HG03025 (cell line): ENCODE results near the gene CCDC27.

ENCODE experiments used
- ATAC-seq: cut with Tn5 transposase; IDR thresholded peaks from one replicate; pipeline ENCODE4 v1.9.1; 2021; ENCODE audit warnings: mild to moderate bottlenecking, moderate library complexity; ENCODE audit not compliant: unreplicated experiment, low FRiP score

Gene CCDC27

DNA sequence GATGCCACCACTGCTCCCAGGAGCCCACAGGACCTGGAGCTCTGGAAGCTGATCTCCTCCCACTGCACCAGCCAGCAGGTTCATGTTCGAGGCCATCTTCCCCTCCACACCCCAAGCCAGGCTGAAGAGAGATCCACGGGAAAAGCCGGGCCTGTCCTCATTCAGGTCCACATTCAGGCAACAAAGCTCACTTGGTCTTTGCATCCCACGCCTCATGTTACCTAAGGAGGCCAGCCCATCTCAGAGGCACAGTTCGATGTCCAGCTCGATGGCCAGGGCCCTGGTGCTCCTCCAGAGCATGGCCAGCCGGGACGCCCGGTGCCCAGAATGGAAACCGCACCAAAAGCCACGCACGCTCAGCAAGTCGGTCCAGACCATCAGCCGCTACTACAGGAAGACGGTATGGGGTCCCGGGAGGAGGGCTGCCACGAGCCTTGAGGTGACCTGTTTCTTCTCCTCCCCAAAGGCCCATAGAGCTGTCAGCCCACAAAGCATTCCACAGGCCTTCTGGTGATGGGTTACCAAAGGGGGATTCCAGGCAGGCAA, at the start of gene CCDC27:
Gene CCDC27 (plus strand): TSS at position 51 of the 546 bp plus-strand sequence. CDS start 32 bp downstream, at position 83.
- no peak for ATAC-seq

DNA sequence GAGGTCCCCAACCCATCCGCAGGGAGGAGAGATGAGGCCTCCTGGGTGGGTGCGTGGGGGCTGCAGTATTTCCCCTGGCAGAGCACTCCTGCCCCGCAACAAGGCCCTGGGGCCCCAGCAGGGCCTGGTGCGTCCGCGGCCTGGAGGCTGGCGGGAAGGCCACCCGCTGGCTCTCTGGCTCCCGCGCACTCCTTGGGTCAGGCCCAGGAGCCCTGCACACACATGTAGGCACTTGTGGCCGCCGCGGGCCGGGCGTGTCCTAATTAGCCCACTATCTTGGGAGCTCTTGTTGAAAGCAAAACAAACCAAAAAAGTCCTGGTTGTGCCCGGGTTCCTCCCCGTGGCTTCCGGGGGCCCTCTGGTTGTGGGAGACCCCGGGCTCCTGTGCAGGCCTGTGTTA, 49.7 kb upstream of the CCDC27 start:
- ATAC-seq: no peak

DNA sequence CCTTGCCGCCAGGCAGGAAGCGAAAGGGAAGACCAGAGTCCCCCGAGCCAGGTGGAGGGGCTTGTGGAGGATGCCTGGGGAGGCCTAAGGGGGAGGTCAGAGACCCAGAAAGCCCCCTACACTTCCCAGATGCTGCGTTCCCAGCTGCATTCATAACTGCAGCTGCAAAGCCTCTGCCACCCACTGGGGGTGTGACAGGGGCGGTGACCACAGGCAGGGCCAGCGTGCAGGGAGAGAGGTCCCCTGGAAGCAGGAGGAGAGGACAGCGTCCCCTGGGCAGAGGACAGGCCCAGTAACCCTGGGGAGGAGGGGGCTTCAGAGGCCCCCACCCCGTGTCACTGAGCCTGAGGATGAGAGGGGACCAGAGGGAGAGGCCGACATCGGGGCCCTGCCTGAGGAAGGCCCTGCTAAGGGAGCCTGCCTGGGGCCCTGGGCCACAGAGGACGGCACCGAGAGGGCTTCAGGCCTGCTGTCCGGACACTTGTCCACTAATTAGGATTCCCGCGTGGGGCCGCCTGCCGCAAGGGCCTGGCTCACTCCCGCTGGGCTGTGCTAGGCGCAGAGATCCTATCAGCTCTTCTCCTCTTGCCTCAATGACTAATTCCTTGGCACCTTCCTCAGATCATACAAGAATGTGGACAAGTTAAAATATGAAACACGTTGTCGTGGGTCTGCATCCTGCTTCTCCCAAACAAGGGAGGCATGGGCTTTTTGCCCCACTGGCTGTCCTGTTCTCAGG, 49.1 kb upstream of the CCDC27 start:
- no peak for ATAC-seq

DNA sequence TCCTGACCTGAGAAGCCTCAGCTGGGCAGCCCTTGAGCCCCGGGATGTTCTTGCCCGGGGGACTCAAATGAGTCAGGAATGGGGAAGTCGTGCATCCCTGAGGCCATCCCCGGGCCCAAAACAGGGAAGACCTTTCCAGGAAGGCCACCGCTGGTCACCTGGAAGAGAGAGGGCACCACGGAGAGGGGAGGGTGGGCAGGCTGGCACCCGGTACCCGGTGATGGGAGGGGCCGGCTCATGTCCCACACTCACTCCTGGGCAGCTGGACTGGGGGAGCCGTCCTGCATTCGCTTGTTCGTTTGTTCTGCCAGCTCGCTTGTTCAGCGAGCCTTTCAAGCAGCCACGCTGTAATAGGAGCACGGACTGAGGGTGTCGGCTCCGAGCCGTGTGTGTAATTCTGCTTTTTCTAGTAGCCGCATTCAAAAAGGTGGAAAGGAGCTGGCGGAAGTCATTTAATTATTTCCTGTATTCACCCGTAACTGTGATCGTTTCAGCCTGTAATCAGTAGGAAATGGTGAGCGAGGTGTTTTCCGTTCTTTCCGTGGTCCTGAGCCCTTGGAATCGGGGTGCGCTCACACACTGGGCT, 48.4 kb upstream of the CCDC27 start:
- ATAC-seq: no peak

DNA sequence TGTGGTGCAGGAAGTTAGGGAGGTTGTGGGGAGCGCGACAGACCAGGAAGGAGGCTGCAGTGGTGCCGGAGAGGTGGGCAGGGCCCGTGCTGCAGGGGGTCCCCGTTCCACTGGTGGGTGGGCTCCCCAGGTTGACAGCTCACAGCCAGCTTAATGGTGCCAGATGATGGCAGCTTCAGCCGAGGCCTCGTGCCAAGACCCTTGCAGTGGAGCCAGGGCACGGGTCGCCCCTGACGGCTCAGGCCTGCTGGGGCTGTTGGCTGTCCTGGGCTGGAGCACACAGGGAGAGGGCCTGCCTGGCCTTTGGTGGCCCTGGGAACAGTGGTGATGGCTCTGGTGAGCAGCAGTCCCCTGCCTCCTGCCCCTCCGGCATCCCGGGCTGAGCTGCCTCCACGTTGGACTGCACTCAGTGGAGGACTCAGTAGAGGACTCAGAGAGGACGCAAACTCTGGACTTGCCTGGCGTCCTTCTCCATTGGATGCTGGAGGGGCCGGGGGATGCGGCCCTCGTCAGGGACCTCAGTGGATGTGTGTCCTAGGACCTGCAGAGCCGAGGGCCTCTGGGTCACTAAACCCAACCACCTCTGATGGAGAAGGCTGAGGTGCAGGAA, 46.8 kb upstream of the CCDC27 start:
- no peak for ATAC-seq

DNA sequence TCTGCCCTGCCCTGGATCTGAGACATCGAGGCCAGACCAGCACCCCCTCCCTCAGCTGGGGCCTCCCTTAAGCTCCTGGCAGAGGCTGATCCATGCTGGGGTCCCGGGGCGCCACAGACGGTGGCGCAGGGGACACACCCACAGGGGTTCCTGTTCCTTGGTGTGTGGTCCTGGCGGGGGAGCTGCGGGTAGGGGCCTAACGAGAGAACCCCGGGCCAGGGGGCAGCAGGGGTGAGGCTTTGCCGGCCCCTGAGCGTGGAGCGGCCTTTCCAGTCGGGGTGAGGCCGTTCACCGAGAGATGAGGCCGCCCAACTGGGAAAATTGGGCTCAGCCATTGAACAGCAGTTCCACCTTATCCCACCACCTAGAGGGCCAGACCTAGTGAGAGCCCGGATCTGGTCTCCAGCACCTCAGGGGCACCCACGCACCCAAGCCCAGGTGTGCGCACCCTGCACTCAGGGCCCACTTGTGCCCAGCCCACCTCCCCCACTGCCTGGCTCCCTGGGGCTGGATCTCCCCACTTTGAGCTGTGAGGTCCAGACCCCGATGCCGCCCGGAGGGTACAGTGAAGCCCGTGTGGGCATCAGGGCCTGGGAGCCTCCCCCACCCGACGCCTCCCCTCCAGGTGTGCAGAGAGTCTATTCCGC, 45.5 kb upstream of the CCDC27 start:
- ATAC-seq: no peak

DNA sequence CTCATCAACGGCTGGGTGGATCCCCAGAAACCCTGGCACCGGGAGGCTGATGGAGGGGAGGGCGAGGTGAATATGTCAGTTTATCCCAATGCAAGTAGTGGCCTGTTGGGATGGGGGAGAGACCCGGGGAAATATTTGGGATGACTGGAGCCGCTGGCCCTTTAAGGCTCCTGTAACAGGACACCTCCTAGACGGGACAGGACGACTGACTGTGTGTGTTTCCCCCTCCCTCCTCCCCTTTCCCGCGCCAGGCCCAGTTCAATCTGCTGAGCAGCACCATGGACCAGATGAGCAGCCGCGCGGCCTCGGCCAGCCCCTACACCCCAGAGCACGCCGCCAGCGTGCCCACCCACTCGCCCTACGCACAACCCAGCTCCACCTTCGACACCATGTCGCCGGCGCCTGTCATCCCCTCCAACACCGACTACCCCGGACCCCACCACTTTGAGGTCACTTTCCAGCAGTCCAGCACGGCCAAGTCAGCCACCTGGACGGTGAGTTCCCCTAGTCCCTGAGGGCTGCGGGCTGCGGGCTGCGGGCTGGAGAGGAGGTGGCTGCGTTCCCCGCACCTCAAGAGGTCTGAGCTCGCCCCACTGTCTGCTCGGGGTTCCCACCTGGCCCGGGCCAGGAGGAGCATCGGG, 44.8 kb upstream of the CCDC27 start:
- ATAC-seq: no peak

DNA sequence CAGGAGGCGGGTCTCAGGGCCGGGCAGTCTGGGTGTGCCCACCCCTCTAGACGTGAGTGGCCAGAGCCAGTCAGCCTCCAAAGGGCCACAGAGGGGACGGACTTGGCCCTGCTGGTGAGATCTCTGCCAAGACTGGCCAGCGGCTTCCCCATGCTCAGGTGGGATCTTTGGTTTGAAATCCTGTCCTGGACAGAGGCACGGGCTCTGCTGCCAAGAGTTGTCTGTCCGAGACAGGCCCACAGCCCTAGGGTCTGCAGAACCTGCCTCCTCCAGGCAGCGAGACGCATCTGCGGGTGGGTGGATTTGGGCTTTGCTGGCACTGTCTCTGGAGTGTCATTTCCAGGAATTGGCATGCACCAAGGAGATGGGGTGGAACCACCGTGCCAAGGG, 44.3 kb upstream of the CCDC27 start:
- ATAC-seq: no peak

DNA sequence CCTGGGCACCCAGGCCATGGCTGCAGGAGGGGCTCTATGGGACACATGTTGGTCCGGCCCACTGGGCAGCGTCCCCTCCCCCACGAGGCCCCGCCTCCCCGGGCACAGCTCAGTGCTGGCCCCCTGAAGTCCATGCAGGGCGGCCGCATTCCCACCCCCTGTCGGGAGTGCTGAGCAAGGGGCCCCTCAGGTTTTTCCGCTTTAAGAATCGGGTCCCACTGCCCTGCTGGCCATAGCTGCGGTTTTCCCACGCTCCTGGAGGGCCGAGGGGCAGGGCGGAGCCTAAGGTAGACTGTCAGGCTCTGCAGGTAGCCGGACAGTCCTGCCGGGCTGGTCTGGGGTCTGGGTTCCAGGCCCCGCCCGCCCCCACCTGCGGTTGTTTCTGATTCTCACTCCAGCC, 43.5 kb upstream of the CCDC27 start:
- ATAC-seq: no peak

DNA sequence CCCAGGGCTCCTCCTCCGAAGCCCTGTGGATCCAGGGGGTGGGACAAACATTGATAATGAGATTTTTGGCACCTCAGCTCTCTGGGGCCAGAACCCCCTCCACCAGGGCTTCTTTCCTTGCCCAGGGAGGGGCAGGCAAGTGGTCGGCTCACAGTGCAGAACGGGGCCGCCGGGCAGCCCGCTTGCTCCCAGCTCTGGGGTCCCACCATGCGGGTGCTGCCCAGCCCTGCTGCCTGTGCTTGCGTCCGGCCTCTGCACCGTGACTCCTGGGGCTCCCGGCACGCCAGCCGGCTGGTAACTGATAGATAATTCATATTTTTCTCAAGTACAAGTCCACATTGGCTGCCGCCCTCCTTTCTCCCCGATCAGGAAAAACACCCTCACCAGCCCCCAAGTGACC, 42.0 kb upstream of the CCDC27 start:
- ATAC-seq: no peak

DNA sequence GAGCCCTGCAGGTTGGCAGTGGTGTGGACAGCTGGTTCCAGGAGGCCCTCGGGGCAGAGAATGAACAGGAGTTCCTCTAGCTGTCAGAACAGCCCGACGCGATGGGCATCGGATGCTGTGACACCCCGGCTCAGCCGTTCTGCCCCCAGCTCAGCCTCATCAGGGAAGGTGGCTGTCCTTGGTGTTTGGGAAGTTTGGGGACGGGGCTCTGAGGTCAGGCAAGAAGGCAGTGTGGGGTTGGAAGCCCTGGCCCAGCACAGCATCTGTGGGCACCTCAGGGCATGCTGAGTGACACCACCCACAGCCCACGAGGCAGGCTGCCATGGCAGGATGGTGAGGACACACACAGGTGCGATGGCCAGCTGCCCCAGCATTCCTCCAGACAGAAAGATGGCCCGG, 40.9 kb upstream of the CCDC27 start:
- no peak for ATAC-seq

DNA sequence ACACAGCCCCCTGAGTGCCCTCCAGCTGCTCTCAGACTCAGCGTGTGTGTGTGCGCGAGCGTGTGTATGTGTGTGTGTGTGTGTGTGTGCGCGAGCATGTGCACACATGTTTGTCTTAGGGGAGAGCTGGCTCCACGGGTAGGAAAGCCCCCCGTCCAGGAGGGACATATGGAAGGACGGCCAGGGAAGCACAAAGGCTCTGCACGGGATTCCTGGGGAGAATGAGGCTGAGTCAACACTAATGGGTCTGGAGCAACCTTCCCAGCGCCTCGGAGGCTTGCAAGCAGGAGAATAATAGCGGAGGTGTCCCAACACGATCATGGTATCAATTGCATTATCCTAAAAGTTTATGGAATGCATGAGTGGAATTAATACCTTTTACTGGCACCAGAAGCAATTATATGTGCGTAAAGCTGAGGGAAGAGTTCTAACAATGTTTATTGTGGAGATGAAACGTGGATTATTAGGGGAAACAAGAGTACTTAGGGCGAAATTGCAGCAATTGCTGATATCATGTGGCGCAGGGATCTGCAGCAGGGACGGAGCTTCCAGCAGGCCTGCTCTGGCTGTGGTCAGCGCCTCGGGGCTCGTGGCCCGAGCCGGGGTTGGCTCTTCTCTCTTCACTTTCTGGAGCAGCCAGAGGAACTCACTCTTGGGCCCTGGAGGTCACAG, 40.3 kb upstream of the CCDC27 start:
- no peak for ATAC-seq

DNA sequence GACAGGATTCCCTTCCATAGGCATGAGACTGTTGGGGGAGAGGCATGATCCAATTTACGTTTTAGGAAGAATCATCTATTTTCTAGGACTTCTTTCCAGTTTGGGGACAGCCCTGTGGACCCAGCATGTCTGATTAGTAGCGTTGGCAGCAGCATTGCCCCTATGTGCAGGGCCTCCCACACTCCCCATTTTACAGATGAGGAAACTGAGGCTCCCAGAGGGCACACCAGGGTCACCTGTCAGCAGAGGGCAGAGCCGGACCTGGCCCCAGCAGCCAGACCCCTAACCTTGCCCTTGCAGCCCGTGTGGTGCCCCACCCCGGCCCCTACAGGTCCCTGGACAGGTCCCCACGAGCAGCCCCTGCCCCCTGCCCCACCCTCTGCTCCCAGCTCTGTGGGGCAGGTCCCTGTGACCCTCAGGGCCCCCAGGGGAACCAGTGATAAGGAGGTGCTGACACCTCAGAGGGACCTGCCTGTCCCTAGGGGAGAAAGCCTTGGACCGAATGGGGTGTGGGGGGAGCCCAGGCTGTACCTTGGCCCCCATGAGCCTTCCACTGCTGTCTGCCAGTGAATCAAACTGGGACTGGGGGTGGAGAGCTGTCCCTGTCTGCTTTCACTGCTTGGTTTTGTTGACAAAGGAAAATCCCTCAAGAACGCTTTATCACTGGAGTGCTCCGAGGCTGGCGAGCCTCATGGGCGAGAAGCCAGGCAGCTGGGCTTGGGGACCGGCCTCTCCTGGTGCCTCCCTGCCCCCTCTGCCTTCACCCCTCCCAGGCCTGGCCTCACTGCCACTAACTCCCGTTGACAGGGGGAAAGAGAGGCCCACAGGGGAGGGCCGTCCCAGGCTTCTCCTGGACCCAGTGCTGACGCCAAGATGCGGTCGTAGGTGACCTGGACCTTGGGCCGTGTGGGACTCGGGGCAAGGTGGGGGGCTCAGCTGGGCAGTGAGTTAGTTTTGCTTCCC, 39.4 kb upstream of the CCDC27 start:
- no peak for ATAC-seq

DNA sequence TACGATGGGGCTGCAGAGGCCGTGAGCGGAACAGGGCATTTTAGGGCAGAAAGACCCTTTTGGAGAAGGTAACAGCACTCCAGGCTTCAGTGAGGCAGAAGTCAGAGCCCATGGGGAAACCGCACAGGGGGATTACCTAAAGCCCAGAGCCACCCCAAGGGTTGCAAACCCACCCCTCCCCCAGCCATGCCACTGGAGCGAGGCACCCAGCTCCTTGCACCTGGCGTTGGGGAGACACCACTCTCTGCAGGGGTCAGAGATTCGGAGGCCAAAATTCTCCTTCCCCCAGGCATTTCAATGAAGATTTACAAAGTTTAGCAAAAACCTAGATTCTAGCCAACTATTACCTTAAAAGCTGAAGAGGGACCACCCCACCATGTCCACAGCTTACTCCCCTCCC, 38.4 kb upstream of the CCDC27 start:
- no peak for ATAC-seq

DNA sequence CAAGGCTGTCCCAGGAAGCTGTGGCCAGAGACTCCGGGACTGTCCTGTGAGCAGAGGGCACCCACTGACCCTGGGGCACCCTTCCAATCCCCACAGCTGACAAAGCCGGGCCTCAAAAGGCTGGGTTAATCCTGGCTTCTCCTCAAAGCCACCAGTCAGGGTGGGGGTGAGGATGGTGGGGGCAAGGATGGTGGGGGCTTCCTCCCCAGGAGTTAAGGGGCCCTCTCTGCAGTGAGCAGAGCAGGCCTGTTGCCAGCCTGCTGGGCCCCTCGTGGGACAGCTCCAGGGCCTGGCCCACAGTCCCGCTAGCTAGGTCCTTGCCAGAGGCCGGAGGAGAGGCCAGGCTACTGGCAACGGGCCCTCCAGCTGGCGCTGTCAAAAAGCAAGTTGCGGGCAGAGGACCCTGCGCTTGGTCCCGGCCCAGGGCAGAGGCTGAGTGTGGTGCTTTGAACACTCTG, 37.9 kb upstream of the CCDC27 start:
- ATAC-seq: no peak

DNA sequence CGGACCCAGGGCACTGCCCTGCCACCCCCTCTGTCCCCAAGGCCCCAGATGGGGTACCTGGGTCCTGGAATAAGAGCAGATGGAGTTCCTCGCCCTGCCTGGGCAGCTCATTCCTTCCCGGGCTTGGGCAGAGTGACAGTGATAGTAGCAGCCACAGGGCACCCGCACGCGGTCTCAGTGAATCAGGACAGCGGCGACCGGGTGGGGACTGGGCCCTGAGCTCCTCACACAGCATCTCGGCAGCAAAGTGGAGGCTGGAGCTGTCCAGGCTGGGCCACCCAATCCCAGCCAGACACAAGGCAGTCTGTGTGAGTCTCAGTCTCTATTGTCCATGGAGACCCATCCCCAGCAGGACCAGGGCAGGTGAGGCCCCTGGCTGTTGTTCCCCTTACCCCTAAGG, 37.4 kb upstream of the CCDC27 start:
- ATAC-seq: no peak

DNA sequence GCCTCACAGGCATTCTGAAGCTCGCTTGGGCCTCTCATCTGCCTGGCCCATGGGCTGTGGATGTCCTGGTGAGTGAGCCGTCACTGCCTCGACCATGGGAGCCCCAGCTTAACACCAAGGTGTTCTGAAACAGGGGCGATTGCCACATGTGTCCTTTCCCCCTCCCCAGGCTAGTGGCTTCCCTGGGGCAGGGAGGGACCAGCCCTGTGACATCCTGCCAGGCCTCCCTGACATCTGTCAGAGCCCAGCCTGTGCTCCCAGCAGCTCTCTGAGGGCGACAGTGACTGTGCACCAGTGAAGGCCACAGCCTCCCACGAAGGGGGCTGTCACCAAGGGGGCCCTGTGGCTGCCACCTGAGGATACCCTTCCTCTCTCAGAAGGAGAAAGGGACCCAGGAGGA, 35.9 kb upstream of the CCDC27 start:
- ATAC-seq: no peak

DNA sequence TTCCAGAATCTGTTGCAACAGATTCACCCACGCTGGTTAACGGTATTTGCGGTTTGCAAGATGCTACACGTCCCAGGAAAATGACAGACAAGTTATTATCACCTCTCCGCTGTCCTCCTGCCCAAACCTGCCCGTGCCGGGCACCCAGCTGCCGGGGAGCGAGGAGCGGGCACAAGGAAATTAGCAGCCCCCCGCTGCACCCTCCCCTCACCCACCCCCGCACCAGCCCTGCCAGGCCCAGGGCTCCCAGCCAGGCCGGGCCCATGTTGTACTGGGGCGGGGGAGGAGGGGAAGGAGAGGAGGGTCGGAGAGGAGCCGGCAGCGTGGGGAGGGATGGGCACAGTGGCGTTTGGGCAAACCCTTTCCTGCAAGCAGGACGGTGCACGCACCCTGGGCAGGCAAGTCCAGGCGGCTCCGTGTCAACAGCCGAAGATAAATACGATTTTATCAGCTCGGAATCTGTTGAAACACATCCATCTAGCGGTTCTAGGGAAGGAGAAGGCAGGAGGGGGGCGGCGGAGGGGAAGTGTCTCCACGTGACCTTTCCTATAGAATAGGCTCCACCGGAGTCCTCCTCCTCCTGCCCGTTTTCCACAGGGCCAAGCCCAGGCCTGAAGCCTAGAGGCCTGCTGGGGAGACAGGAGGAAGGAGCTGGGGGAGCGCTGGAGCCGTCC, 35.1 kb upstream of the CCDC27 start:
- no peak for ATAC-seq
